IgD-negative memory B cell (primary cell): ENCODE data around the gene EGFR. TPM values are rescaled to one million over a fixed set of nuclear protein-coding genes. Genes with fewer than 3 reads are reported as not detected.

Experiments
- H3K27ac Mint-ChIP-seq, 3 donors: one replicate each; pipeline ENCODE4 v1.8.0; 2020 to 2022; ENCODE audit warnings: mild to moderate bottlenecking in 3 of 3, mixed read lengths in 3 of 3, moderate library complexity in 1 of 3
- H3K27me3 Mint-ChIP-seq: one replicate; pipeline ENCODE4 v1.8.0; 2021; ENCODE audit warnings: mixed read lengths
- H3K36me3 Mint-ChIP-seq: one replicate; pipeline ENCODE4 v1.8.0; 2020; ENCODE audit warnings: mild to moderate bottlenecking, mixed read lengths
- H3K4me1 Mint-ChIP-seq, 3 donors: one replicate each; pipeline ENCODE4 v1.8.0; 2020 to 2022; ENCODE audit warnings: mixed read lengths in 3 of 3, mild to moderate bottlenecking in 1 of 3
- H3K4me3 Mint-ChIP-seq, 4 donors: one replicate each; pipeline ENCODE4 v1.8.0; 2020 to 2022; ENCODE audit warnings: mild to moderate bottlenecking in 4 of 4, mixed read lengths in 4 of 4, moderate library complexity in 3 of 4
- H3K9me3 Mint-ChIP-seq, 3 donors: one replicate each; pipeline ENCODE4 v1.8.0; 2020 to 2021; ENCODE audit warnings: mixed read lengths in 3 of 3, mild to moderate bottlenecking in 1 of 3
- polyA plus RNA-seq: library from polyadenylated mRNA; unstranded; fragments of 300-500 nt; fragmentation: Illumina TruSeq; gene quantifications from one replicate; pipeline ENCODE4 v1.2.3, GENCODE V29; 2021

Gene EGFR
- polyA plus RNA-seq, 1 donor from 2014 or later: not detected

GRCh38 chr7:55043691-55044370 is 25.0 kb downstream of the EGFR start:
- H3K4me3 Mint-ChIP-seq: no peak overlapping the region
- H3K9me3 Mint-ChIP-seq: no peaks in the 10 kb centered on the region
- peaks cover 1% of the 10 kb centered on the region for H3K27me3 Mint-ChIP-seq
- no peaks in the 10 kb centered on the region for H3K36me3 Mint-ChIP-seq
- no peaks in the 10 kb centered on the region for H3K4me1 Mint-ChIP-seq
- no peak overlapping the region for H3K27ac Mint-ChIP-seq

GRCh38 chr7:55044371-55044717 is 25.5 kb downstream of the EGFR start:
- Mint-ChIP-seq H3K4me3 (no peak overlapping the region), H3K36me3 (no peaks in the 10 kb centered on the region), H3K27ac (no peak overlapping the region), H3K9me3 (no peaks in the 10 kb centered on the region), H3K4me1 (no peaks in the 10 kb centered on the region), H3K27me3 (peaks cover 1% of the 10 kb centered on the region)

- no peaks in the 10 kb centered on the region for H3K9me3 Mint-ChIP-seq
- no peak overlapping the region for H3K27ac Mint-ChIP-seq
- no peaks in the 10 kb centered on the region for H3K36me3 Mint-ChIP-seq
- H3K4me3 Mint-ChIP-seq: no peak overlapping the region
- peaks cover 1% of the 10 kb centered on the region for H3K27me3 Mint-ChIP-seq
- no peaks in the 10 kb centered on the region for H3K4me1 Mint-ChIP-seq
Measured at GRCh38 chr7:55044791-55045190, 26.0 kb downstream of the EGFR start.

GRCh38 chr7:55046582-55047342 is 27.9 kb downstream of the EGFR start:
- Mint-ChIP-seq H3K4me3 (no peak overlapping the region), H3K27me3 (peaks cover 1% of the 10 kb centered on the region), H3K36me3 (no peaks in the 10 kb centered on the region), H3K9me3 (no peaks in the 10 kb centered on the region), H3K4me1 (no peaks in the 10 kb centered on the region), H3K27ac (no peak overlapping the region)

- H3K36me3 Mint-ChIP-seq: no peaks in the 10 kb centered on the region
- H3K4me3 Mint-ChIP-seq: no peak overlapping the region
- H3K9me3 Mint-ChIP-seq: no peaks in the 10 kb centered on the region
- no peaks in the 10 kb centered on the region for H3K27me3 Mint-ChIP-seq
- H3K4me1 Mint-ChIP-seq: no peaks in the 10 kb centered on the region
- no peak overlapping the region for H3K27ac Mint-ChIP-seq
Measured at GRCh38 chr7:55048221-55048859, 29.5 kb downstream of the EGFR start.

- peaks cover 2% of the 10 kb centered on the region for H3K36me3 Mint-ChIP-seq
- no peak overlapping the region for H3K4me3 Mint-ChIP-seq
- H3K9me3 Mint-ChIP-seq: peaks cover 0 to 2% (median 0%) of the 10 kb centered on the region in 3 donors
- no peaks in the 10 kb centered on the region for H3K27me3 Mint-ChIP-seq
- H3K27ac Mint-ChIP-seq: no peak overlapping the region
- peaks cover 0 to under 1% (median 0%) of the 10 kb centered on the region in 3 donors for H3K4me1 Mint-ChIP-seq
Measured at GRCh38 chr7:55050281-55050680, 31.5 kb downstream of the EGFR start.

GRCh38 chr7:55052081-55052480 is 33.3 kb downstream of the EGFR start:
- Mint-ChIP-seq H3K27ac (no peak overlapping the region), H3K4me3 (no peak overlapping the region), H3K9me3 (peaks cover 0 to 6% (median 0%) of the 10 kb centered on the region in 3 donors), H3K27me3 (no peaks in the 10 kb centered on the region), H3K36me3 (peaks cover 2% of the 10 kb centered on the region), H3K4me1 (peaks cover 0 to 5% (median 0%) of the 10 kb centered on the region in 3 donors)

- Mint-ChIP-seq H3K36me3 (peaks cover 2% of the 10 kb centered on the region), H3K27ac (no peak overlapping the region), H3K9me3 (peaks cover 0 to 6% (median 0%) of the 10 kb centered on the region in 3 donors), H3K27me3 (no peaks in the 10 kb centered on the region), H3K4me3 (no peak overlapping the region), H3K4me1 (peaks cover 0 to 5% (median 0%) of the 10 kb centered on the region in 3 donors)
Measured at GRCh38 chr7:55052741-55053427, 34.1 kb downstream of the EGFR start.

- H3K27ac Mint-ChIP-seq: no peak overlapping the region
- H3K4me3 Mint-ChIP-seq: no peak overlapping the region
- peaks cover 0 to 5% (median 0%) of the 10 kb centered on the region in 3 donors for H3K4me1 Mint-ChIP-seq
- no peaks in the 10 kb centered on the region for H3K27me3 Mint-ChIP-seq
- H3K36me3 Mint-ChIP-seq: peaks cover 2% of the 10 kb centered on the region
- H3K9me3 Mint-ChIP-seq: peaks cover 0 to 6% (median 0%) of the 10 kb centered on the region in 3 donors
Measured at GRCh38 chr7:55053651-55054571, 35.1 kb downstream of the EGFR start.

- peaks cover 0 to 5% (median 0%) of the 10 kb centered on the region in 3 donors for H3K4me1 Mint-ChIP-seq
- peak overlapping the region in 1 of 4 donors; percentile 69 for H3K4me3 Mint-ChIP-seq
- H3K27ac Mint-ChIP-seq: no peak overlapping the region
- H3K9me3 Mint-ChIP-seq: peaks cover 0 to 6% (median 0%) of the 10 kb centered on the region in 3 donors
- H3K36me3 Mint-ChIP-seq: peaks cover 2% of the 10 kb centered on the region
- no peaks in the 10 kb centered on the region for H3K27me3 Mint-ChIP-seq
Measured at GRCh38 chr7:55054758-55055157, 35.9 kb downstream of the EGFR start.

GRCh38 chr7:55055479-55055878 is 36.7 kb downstream of the EGFR start:
- no peaks in the 10 kb centered on the region for H3K27me3 Mint-ChIP-seq
- H3K4me3 Mint-ChIP-seq: no peak overlapping the region
- peaks cover 2% of the 10 kb centered on the region for H3K36me3 Mint-ChIP-seq
- H3K4me1 Mint-ChIP-seq: peaks cover 0 to 5% (median 0%) of the 10 kb centered on the region in 3 donors
- peaks cover 0 to 6% (median 0%) of the 10 kb centered on the region in 3 donors for H3K9me3 Mint-ChIP-seq
- H3K27ac Mint-ChIP-seq: no peak overlapping the region

GRCh38 chr7:55056068-55056467 is 37.3 kb downstream of the EGFR start:
- Mint-ChIP-seq H3K27ac (no peak overlapping the region), H3K4me3 (no peak overlapping the region), H3K27me3 (no peaks in the 10 kb centered on the region), H3K36me3 (peaks cover 2% of the 10 kb centered on the region), H3K4me1 (peaks cover 0 to 5% (median 0%) of the 10 kb centered on the region in 3 donors), H3K9me3 (peaks cover 0 to 6% (median 0%) of the 10 kb centered on the region in 3 donors)

- peaks cover 3% of the 10 kb centered on the region for H3K27me3 Mint-ChIP-seq
- no peak overlapping the region for H3K4me3 Mint-ChIP-seq
- peaks cover 0 to 6% (median 0%) of the 10 kb centered on the region in 3 donors for H3K9me3 Mint-ChIP-seq
- no peak overlapping the region for H3K27ac Mint-ChIP-seq
- H3K36me3 Mint-ChIP-seq: peaks cover 2% of the 10 kb centered on the region
- peaks cover 0 to 5% (median 0%) of the 10 kb centered on the region in 3 donors for H3K4me1 Mint-ChIP-seq
Measured at GRCh38 chr7:55056577-55057480, 38.0 kb downstream of the EGFR start.
